HL-60 (cell line): ENCODE data around the gene SULT2B1.

Experiments used
- DNase-seq, 2 experiments: peaks; one replicate each; pipeline ENCODE4 v3.0.0-alpha.2; 2010 to 2020; ENCODE audit warnings: low read depth in 1 of 2, low spot score in 1 of 2
- H3K27ac ChIP-seq: fragments of 250-450 bp; sonication (Bioruptor Pico); replicated peaks from 2 replicates; pipeline ENCODE4 v1.5.1; 2020; ENCODE audit warnings: mild to moderate bottlenecking, moderate library complexity
- H3K27me3 ChIP-seq: fragments of 250-450 bp; sonication (Bioruptor Pico); 2 replicates; pipeline ENCODE4 v1.5.1; 2021; ENCODE audit warnings: mild to moderate bottlenecking, moderate library complexity; ENCODE audit not compliant: insufficient read depth, poor library complexity, severe bottlenecking
- H3K4me3 ChIP-seq: replicated peaks from 2 replicates; pipeline ENCODE4 v1.5.1; 2011; ENCODE audit warnings: mild to moderate bottlenecking, control low read depth, low read length; ENCODE audit not compliant: insufficient read depth
- CTCF ChIP-seq: IDR thresholded peaks from one replicate; pipeline ENCODE4 v1.5.1; 2011; ENCODE audit warnings: low read length, control low read depth, inconsistent platforms; ENCODE audit not compliant: insufficient read depth
- GABPA ChIP-seq: IDR thresholded peaks from 2 replicates; pipeline ENCODE4 v1.6.1; 2012; ENCODE audit warnings: low read depth
- POLR2AphosphoS5 ChIP-seq: IDR thresholded peaks from 2 replicates; pipeline ENCODE4 v1.6.1; 2012; ENCODE audit warnings: low read depth
- REST ChIP-seq: IDR thresholded peaks from 2 replicates; pipeline ENCODE4 v1.6.1; 2012; ENCODE audit warnings: low read depth; ENCODE audit not compliant: insufficient replicate concordance
- SPI1 ChIP-seq: IDR thresholded peaks from 2 replicates; pipeline ENCODE4 v1.6.1; 2012; ENCODE audit warnings: low read depth, mild to moderate bottlenecking, borderline replicate concordance

Gene SULT2B1

GRCh38 chr19:48596679-48597465 lies 44.9 kb downstream of the SULT2B1 start:
- no peak for TF ChIP-seq REST
- TF ChIP-seq CTCF = no peak
- no peak for TF ChIP-seq GABPA
- no peak for TF ChIP-seq POLR2AphosphoS5
- no peak for TF ChIP-seq SPI1
- H3K27ac ChIP-seq = no peak overlapping the region
- no peaks in the 10 kb centered on the region for H3K27me3 ChIP-seq
- no peak for DNase-seq
- peak overlapping the region; percentile 17 for H3K4me3 ChIP-seq

DNA sequence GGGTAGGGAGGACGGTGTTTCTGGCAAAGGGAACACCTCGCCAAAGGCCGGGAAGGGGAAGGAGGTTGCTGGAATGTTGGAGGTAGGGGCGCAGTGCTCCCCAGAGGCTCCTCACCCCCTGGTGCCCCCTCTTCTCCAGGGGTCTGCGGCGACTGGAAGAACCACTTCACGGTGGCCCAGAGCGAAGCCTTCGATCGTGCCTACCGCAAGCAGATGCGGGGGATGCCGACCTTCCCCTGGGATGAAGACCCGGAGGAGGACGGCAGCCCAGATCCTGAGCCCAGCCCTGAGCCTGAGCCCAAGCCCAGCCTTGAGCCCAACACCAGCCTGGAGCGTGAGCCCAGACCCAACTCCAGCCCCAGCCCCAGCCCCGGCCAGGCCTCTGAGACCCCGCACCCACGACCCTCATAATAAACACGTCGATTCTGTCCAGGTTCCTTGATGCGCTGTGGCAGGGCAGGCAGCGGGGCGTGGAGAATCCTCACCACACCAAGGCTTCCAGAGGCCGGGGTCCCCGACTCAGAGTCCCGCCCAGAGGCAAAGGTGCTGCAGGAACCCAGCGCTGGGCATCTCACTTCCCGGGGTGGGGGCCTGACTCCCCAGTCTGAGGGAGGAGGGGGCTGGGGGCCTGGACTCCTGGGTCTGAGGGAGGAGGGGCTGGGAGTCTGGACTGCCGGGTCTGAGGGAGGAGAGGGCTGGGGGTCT lies 47.2 kb downstream of the SULT2B1 start:
- Histone ChIP-seq H3K4me3 (no peak overlapping the region), H3K27me3 (no peaks in the 10 kb centered on the region), H3K27ac (no peak overlapping the region)
- no peak for DNase-seq
- no peak for TF ChIP-seq REST
- no peak for TF ChIP-seq SPI1
- no peak for TF ChIP-seq POLR2AphosphoS5
- no peak for TF ChIP-seq CTCF
- TF ChIP-seq GABPA = no peak

DNA sequence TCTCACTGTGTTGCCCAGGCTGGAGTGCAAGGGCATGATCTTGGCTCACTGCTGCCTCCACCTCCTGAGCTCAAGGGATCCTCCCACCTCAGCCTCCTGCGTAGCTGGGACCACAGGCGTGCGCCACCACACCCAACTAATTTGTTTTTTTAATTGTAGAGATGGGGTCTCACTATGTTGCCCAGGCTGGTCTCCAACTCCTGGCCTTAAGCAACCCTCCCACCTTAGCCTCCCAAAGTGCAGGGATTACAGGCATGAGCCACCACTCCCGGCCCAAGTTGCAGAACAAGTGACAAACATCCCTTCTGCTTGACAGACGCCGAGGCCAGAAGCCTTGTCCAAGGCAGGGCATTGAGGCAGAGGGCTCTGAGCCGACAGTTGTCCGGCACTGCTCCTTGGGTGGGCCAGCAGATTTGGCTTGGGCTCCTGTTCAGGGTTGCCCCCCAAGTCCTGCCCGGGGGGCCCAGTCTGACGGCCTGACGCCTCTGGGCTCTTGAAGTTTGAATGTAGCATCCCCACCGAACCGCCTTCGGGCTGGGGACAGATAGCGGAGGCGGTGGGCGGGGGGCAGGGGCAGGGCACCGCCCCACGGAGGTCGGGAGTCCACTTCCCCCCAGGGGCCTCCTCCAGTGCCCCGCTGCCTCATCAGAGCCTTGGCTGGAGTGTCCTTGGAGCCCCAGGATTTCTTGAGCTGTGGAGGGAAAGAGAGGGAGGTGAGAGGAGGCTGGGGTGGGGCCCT lies 48.9 kb downstream of the SULT2B1 start:
- no peaks in the 10 kb centered on the region for H3K27me3 ChIP-seq

More for the DNA sequence above, 48.9 kb downstream of the SULT2B1 start:
- no peak overlapping the region for H3K27ac ChIP-seq
- TF ChIP-seq GABPA = no peak
- no peak for TF ChIP-seq REST
- no peak for TF ChIP-seq CTCF
- no peak for TF ChIP-seq SPI1
- TF ChIP-seq POLR2AphosphoS5 = no peak
- H3K4me3 ChIP-seq = no peak overlapping the region
- DNase-seq = no peak
